CD8-positive, alpha-beta memory T cell (primary cell): Measurements from ENCODE around the gene PDCD1. TPM values are rescaled to one million over a fixed set of nuclear protein-coding genes. Genes with fewer than 3 reads are reported as not detected.
A peak's percentile ranks its signal among the peaks of the same experiment; 100 is the strongest.

Experiments used
- CTCF ChIA-PET: fragments of 350-600 bp; sonication (Branson Sonifier 250); formaldehyde crosslinking; loops from one replicate; lab custom pipeline; 2021; ENCODE audit warnings: antibody characterized with exemption; lab: Charles Lee
- POLR2A ChIA-PET: fragments of 350-600 bp; sonication (Branson Sonifier 250); formaldehyde crosslinking; loops from one replicate; lab custom pipeline; 2021; ENCODE audit warnings: antibody characterized with exemption; lab: Charles Lee
- DNase-seq, 5 donors: peaks; one replicate each; pipeline versions ENCODE4 v3.0.0 to v3.0.0-alpha.2; 2020 to 2022; ENCODE audit warnings: mixed read lengths in 1 of 5
- H3K27ac ChIP-seq: one replicate; pipeline ENCODE4 v1.7.0; 2013; ENCODE audit warnings: low read depth, mild to moderate bottlenecking, low read length, moderate library complexity
- H3K27me3 ChIP-seq: 2 replicates; pipeline ENCODE4 v1.7.0; 2013; ENCODE audit warnings: low read length, mild to moderate bottlenecking; ENCODE audit not compliant: insufficient read depth, poor library complexity, severe bottlenecking
- H3K36me3 ChIP-seq: 2 replicates; pipeline ENCODE4 v1.7.0; 2013; ENCODE audit warnings: mild to moderate bottlenecking, low read length, moderate library complexity; ENCODE audit not compliant: insufficient read depth
- H3K4me1 ChIP-seq: 2 replicates; pipeline ENCODE4 v1.7.0; 2013; ENCODE audit warnings: mild to moderate bottlenecking, low read length, moderate library complexity; ENCODE audit not compliant: insufficient read depth
- H3K4me3 ChIP-seq: 2 replicates; pipeline ENCODE4 v1.7.0; 2013; ENCODE audit warnings: mild to moderate bottlenecking, low read length
- H3K9me3 ChIP-seq: 2 replicates; pipeline ENCODE4 v1.7.0; 2013; ENCODE audit warnings: mild to moderate bottlenecking, low read length
- H3K27ac Mint-ChIP-seq, 8 donors: one replicate each; pipeline ENCODE4 v1.8.0; 2020 to 2021; ENCODE audit warnings: mixed read lengths in 8 of 8, mild to moderate bottlenecking in 6 of 8, inconsistent platforms in 3 of 8, moderate library complexity in 3 of 8
- H3K27me3 Mint-ChIP-seq, 2 donors: one replicate each; pipeline ENCODE4 v1.8.0; 2020 to 2021; ENCODE audit warnings: mixed read lengths in 2 of 2, mild to moderate bottlenecking in 1 of 2, moderate library complexity in 1 of 2
- H3K36me3 Mint-ChIP-seq, 3 donors: one replicate each; pipeline ENCODE4 v1.8.0; 2020 to 2021; ENCODE audit warnings: mixed read lengths in 3 of 3, inconsistent platforms in 1 of 3, mild to moderate bottlenecking in 1 of 3
- H3K4me1 Mint-ChIP-seq, 3 donors: one replicate each; pipeline ENCODE4 v1.8.0; 2020 to 2021; ENCODE audit warnings: mixed read lengths in 3 of 3, inconsistent platforms in 1 of 3, mild to moderate bottlenecking in 1 of 3
- H3K4me3 Mint-ChIP-seq, 7 donors: one replicate each; pipeline ENCODE4 v1.8.0; 2020 to 2021; ENCODE audit warnings: mixed read lengths in 7 of 7, mild to moderate bottlenecking in 6 of 7, moderate library complexity in 4 of 7, inconsistent platforms in 2 of 7
- H3K9me3 Mint-ChIP-seq, 5 donors: one replicate each; pipeline ENCODE4 v1.8.0; 2020 to 2022; ENCODE audit warnings: mixed read lengths in 5 of 5, mild to moderate bottlenecking in 3 of 5, moderate library complexity in 2 of 5, inconsistent platforms in 1 of 5
- polyA plus RNA-seq: library from polyadenylated mRNA; unstranded; fragments of 300-500 nt; fragmentation: Illumina TruSeq; gene quantifications from one replicate; pipeline ENCODE4 v1.2.3, GENCODE V29; 2021
- total RNA-seq, 2 experiments: library from RNA; stranded (reverse); gene quantifications; one replicate each; pipeline ENCODE4 v1.2.3, GENCODE V29; 2021

The PDCD1 gene
- total and polyA plus RNA-seq, 3 experiments from 2014 or later, result 34.3 to 41.8 (median 39.3) TPM

DNA sequence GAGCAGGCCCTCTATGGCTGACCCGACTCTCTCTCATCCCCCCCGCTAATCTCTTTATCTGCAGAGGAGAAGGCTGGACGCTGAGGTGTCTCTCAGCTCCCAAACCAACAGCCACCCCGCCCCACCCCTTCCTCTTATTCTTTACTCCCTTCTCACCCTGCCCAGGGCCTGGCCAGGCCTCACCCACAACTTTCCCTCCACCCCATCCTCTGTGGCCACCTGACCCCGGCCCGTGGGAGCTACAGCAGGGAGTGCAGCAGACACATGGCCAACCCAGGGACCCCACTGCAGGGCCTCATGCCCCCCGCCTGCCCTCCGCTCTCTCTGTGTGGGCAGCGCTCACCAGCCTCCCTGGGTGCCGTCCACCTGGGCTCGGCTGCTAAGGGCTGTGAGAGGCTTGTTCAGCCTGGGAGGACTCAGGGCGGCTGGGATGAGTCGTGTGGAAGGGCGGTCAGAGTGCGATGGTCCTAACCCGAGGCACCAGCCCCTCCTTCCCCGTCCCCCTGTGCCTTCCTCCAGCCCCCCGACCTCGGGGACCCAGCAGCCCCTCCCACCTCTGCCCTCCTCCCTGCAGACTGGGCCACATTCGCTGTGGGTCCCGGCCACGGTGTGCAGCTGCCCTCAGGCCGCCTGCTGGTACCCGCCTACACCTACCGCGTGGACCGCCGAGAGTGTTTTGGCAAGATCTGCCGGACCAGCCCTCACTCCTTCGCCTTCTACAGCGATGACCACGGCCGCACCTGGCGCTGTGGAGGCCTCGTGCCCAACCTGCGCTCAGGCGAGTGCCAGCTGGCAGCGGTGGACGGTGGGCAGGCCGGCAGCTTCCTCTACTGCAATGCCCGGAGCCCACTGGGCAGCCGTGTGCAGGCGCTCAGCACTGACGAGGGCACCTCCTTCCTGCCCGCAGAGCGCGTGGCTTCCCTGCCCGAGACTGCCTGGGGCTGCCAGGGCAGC, 42.9 kb downstream of the PDCD1 start:
- no peaks in the 10 kb centered on the region for H3K9me3 ChIP-seq
- H3K36me3 Mint-ChIP-seq, result no peaks in the 10 kb centered on the region
- no peaks in the 10 kb centered on the region for H3K27me3 ChIP-seq
- H3K27ac ChIP-seq, result no peak overlapping the region
- CTCF ChIA-PET, result no interaction called here
- no peaks in the 10 kb centered on the region for H3K9me3 Mint-ChIP-seq
- H3K4me3 Mint-ChIP-seq, result peak overlapping the region in 1 of 7 donors; percentile 13
- no peaks in the 10 kb centered on the region for H3K36me3 ChIP-seq
- peaks cover 5 to 13% (median 7%) of the 10 kb centered on the region in 3 donors for H3K4me1 Mint-ChIP-seq
- no peak overlapping the region for H3K4me3 ChIP-seq
- H3K27me3 Mint-ChIP-seq, result peaks cover 0 to 3% of the 10 kb centered on the region in 2 donors
- no peak for DNase-seq
- no peaks in the 10 kb centered on the region for H3K4me1 ChIP-seq
- POLR2A ChIA-PET, result no interaction called here
- peak overlapping the region in 4 of 8 donors; percentile 64 to 90 (median 81) for H3K27ac Mint-ChIP-seq

DNA sequence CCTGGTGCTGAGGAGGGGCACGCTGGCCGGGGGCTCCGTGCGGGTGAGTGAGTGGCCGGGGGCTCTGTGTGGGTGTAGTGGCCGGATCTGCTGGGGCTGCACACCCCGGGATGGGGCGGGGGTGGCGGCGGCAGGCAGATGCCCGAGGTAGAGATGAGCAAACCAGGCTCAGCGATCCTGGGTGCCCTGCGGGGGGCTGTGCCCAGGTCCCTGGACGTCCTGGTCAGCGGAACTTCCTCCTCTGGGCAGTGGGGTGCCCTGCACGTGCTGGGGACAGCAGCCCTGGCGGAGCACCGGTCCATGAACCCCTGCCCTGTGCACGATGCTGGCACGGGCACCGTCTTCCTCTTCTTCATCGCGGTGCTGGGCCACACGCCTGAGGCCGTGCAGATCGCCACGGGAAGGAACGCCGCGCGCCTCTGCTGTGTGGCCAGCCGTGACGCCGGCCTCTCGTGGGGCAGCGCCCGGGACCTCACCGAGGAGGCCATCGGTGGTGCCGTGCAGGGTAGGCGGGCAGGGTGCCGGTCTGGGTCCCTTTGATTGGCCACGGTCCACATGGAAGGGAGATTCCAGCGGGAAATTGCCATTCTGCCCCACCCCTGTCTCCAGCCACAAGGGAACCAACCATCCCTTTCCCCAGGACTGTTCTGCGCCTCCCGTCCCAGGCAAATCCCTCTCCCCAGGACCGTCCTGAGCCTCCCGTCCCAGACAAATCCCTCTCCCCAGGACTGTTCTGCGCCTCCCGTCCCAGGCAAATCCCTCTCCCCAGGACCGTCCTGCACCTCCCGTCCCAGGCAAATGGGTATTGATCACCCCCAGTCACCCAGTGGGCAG, 43.8 kb downstream of the PDCD1 start:
- Histone ChIP-seq H3K36me3 (no peaks in the 10 kb centered on the region), H3K9me3 (no peaks in the 10 kb centered on the region), H3K4me3 (no peak overlapping the region), H3K27me3 (no peaks in the 10 kb centered on the region), H3K4me1 (no peaks in the 10 kb centered on the region), H3K27ac (no peak overlapping the region)
- no peak overlapping the region for H3K4me3 Mint-ChIP-seq
- CTCF ChIA-PET, result no interaction called here
- POLR2A ChIA-PET, result no interaction called here
- peak in 1 of 5 donors; percentile 41 for DNase-seq
- H3K27ac Mint-ChIP-seq, result peak overlapping the region in 4 of 8 donors; percentile 64 to 90 (median 81)
- no peaks in the 10 kb centered on the region for H3K9me3 Mint-ChIP-seq
- peaks cover 5 to 13% (median 7%) of the 10 kb centered on the region in 3 donors for H3K4me1 Mint-ChIP-seq
- H3K27me3 Mint-ChIP-seq, result peaks cover 0 to 3% of the 10 kb centered on the region in 2 donors
- H3K36me3 Mint-ChIP-seq, result no peaks in the 10 kb centered on the region

DNA sequence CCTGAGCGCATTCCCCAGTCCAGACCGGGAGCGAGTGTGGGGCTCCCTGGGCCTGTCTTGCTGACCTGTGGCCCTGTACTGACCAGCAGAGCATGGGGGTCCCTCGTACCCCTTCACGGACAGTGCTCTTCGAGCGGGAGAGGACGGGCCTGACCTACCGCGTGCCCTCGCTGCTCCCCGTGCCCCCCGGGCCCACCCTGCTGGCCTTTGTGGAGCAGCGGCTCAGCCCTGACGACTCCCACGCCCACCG, 44.4 kb downstream of the PDCD1 start:
- no peaks in the 10 kb centered on the region for H3K36me3 Mint-ChIP-seq
- peak overlapping the region in 1 of 8 donors; percentile 78 for H3K27ac Mint-ChIP-seq
- Histone ChIP-seq H3K36me3 (no peaks in the 10 kb centered on the region), H3K27ac (no peak overlapping the region), H3K9me3 (no peaks in the 10 kb centered on the region), H3K4me3 (no peak overlapping the region), H3K4me1 (no peaks in the 10 kb centered on the region), H3K27me3 (no peaks in the 10 kb centered on the region)
- CTCF ChIA-PET, result no interaction called here
- H3K4me1 Mint-ChIP-seq, result peaks cover 5 to 13% (median 7%) of the 10 kb centered on the region in 3 donors
- POLR2A ChIA-PET, result no interaction called here
- H3K9me3 Mint-ChIP-seq, result no peaks in the 10 kb centered on the region
- H3K27me3 Mint-ChIP-seq, result peaks cover 0 to 3% of the 10 kb centered on the region in 2 donors
- DNase-seq, result no peak
- H3K4me3 Mint-ChIP-seq, result no peak overlapping the region

DNA sequence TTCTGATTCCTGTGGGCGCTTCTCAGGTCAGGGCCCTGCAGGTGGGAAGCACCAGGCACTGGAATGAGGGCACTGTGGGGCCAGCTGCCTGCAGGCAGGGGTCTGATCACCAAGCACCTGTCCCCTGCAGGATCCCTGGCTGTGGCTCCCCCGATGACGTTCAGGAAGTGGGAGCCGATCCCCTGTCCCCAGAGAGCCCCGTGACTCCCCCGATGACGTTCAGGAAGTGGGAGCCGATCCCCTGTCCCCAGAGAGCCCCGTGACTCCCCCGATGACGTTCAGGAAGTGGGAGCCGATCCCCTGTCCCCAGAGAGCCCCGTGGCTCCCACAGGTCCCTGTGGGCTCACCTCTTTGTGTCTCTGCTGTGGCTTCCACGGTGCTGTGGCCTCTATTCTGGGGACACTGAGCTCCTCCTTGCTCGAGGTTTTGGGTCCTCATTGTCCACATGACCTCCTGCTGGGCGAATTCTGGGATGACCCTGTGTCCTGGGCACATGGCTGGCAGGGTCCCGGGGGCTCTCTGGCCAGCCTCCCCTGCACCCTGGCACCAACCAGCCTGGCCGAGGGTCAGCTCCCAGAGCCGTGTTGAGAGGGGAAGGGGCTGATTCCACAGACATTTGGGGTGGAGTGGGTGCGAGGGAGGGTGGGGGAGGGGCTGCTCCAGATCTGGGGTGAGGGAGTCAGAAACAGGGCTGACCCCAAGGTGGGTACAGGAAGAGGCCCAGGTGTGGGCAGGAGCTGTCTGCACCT, 44.9 kb downstream of the PDCD1 start:
- peaks cover 0 to 3% of the 10 kb centered on the region in 2 donors for H3K27me3 Mint-ChIP-seq
- ChIA-PET CTCF (no interaction called here), POLR2A (no interaction called here)
- H3K9me3 Mint-ChIP-seq, result no peaks in the 10 kb centered on the region
- H3K9me3 ChIP-seq, result no peaks in the 10 kb centered on the region
- peaks cover 5 to 13% (median 7%) of the 10 kb centered on the region in 3 donors for H3K4me1 Mint-ChIP-seq
- no peak overlapping the region for H3K4me3 ChIP-seq
- H3K27ac ChIP-seq, result no peak overlapping the region
- DNase-seq, result peak; percentile 25 to 78 (median 49)
- peak overlapping the region in 1 of 7 donors; percentile 50 for H3K4me3 Mint-ChIP-seq
- H3K36me3 ChIP-seq, result no peaks in the 10 kb centered on the region
- H3K27ac Mint-ChIP-seq, result peak overlapping the region in 4 of 8 donors; percentile 6 to 87 (median 78)
- H3K4me1 ChIP-seq, result no peaks in the 10 kb centered on the region
- no peaks in the 10 kb centered on the region for H3K36me3 Mint-ChIP-seq
- H3K27me3 ChIP-seq, result no peaks in the 10 kb centered on the region

DNA sequence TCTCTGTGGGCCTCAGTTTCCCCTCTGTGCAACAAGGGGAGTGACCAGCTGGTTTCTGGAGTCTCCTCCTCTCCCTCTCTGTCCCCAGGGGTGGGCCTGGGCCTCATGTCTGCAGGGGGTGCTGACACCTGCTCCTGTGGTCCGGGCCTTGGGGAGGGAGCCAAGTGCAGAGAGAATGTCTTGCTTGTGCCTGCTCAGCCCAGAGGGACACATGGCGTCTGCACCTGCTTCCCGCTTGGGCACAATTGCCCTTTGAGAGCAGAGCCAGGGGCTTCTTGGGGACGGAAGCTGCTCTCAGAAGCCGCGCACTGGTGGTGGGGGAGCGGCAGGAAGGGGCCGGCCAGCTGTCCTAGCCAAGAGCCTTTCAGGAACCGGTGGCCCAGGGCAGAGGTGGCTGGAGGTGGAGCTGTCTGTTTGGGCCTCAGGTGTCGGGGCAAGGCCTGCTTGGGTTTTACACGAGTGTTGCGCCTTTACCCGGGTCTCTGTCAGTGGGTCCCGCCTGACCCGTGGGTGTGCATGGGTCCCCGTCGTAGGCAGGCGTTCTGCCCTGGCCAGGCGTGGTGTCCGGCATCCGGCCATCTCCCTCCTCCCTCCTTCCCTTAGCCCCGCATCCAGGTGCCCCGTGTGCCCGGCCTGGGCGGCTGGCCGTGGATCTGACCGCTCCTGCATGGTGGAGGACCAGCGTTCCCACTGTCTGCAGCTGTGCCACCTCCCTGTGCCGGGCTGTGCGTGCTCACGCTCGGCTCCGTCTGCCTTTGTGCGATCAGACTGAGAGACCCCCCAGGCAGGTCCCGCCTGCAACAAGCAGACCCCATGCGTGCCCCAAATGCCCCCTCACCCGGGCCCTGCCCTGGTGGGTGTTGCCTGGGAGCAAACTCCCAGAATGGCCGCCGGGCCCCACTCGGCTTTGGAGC, 45.7 kb downstream of the PDCD1 start:
- Histone ChIP-seq H3K9me3 (no peaks in the 10 kb centered on the region), H3K27me3 (no peaks in the 10 kb centered on the region)
- POLR2A ChIA-PET, result no interaction called here

DNA sequence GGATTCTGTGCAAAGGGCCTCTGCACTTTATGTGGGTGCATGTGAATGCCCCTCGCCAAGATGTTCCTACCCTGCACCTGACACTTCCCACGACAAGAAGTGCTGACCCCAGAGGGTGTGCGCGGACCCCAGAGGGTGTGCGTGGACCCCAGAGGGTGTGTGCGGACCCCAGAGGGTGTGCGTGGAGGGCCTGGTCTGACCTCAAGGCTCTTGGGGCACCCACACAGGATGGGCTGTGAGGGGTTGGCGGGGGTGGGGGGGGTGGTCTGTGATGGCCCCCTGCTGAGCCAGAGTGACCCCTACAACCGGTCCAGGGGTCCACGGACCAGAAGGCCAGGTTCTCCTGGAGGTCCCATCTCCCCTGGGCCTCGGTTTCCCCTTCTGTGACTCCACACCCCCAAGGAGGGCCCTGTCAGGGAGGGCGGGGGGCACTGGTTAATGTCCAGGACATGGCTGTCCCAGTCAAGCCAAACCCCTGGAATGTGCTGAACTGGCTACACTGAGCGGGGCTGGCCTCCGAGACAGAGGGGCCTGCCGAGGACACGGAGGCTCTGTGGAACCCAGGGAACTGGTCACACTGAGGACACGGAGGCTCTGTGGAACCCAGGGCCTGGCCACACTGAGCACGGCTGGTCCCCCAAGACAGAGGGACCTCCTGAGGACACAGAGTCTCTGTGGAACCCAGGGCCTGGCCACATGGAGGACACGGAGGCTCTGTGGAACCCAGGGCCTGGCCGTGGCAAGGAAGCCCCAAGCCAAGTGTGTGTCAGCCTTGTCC, 46.6 kb downstream of the PDCD1 start:
- Histone ChIP-seq H3K9me3 (no peaks in the 10 kb centered on the region), H3K27ac (no peak overlapping the region), H3K4me1 (no peaks in the 10 kb centered on the region), H3K36me3 (no peaks in the 10 kb centered on the region), H3K27me3 (no peaks in the 10 kb centered on the region), H3K4me3 (no peak overlapping the region)
- H3K4me1 Mint-ChIP-seq, result peaks cover 2 to 8% (median 4%) of the 10 kb centered on the region in 3 donors
- POLR2A ChIA-PET, result no interaction called here
- H3K27ac Mint-ChIP-seq, result no peak overlapping the region
- peaks cover 0 to 3% of the 10 kb centered on the region in 2 donors for H3K27me3 Mint-ChIP-seq
- no peaks in the 10 kb centered on the region for H3K9me3 Mint-ChIP-seq
- H3K36me3 Mint-ChIP-seq, result no peaks in the 10 kb centered on the region
- no peak for DNase-seq
- H3K4me3 Mint-ChIP-seq, result no peak overlapping the region
- CTCF ChIA-PET, result no interaction called here

More for the DNA sequence above, 45.7 kb downstream of the PDCD1 start:
- CTCF ChIA-PET, result no interaction called here
- Histone ChIP-seq H3K27ac (no peak overlapping the region), H3K4me1 (no peaks in the 10 kb centered on the region), H3K36me3 (no peaks in the 10 kb centered on the region), H3K4me3 (no peak overlapping the region)
- no peaks in the 10 kb centered on the region for H3K36me3 Mint-ChIP-seq
- peaks cover 7 to 13% (median 9%) of the 10 kb centered on the region in 3 donors for H3K4me1 Mint-ChIP-seq
- H3K27ac Mint-ChIP-seq, result peak overlapping the region in 4 of 8 donors; percentile 36 to 91 (median 78)
- peak overlapping the region in 1 of 7 donors; percentile 23 for H3K4me3 Mint-ChIP-seq
- no peaks in the 10 kb centered on the region for H3K9me3 Mint-ChIP-seq
- peaks cover 0 to 3% of the 10 kb centered on the region in 2 donors for H3K27me3 Mint-ChIP-seq
- DNase-seq, result peak in 1 of 5 donors; percentile 45
